HG03139 (cell line): Measurements from ENCODE around the gene MS4A2.
"Not testable (repeated sequence)": the region's sequence is repeated elsewhere in the genome, so short reads cannot be mapped to it uniquely, and the experiment has no call there.

Experiments
- ATAC-seq: cut with Tn5 transposase; IDR thresholded peaks from one replicate; pipeline ENCODE4 v1.9.1; 2021; ENCODE audit not compliant: unreplicated experiment

The MS4A2 gene

DNA sequence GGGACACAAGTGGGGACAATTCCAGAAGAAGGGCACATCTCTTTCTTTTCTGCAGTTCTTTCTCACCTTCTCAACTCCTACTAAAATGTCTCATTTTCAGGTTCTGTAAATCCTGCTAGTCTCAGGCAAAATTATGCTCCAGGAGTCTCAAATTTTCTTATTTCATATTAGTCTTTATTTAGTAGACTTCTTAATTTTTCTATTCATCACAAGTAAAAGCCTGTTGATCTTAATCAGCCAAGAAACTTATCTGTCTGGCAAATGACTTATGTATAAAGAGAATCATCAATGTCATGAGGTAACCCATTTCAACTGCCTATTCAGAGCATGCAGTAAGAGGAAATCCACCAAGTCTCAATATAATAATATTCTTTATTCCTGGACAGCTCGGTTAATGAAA lies at the start of gene MS4A2:
TSS of gene MS4A2 (plus strand) at position 301 of the 400 bp plus-strand sequence. CDS start 102 bp downstream, outside the sequence.
- no peak for ATAC-seq

DNA sequence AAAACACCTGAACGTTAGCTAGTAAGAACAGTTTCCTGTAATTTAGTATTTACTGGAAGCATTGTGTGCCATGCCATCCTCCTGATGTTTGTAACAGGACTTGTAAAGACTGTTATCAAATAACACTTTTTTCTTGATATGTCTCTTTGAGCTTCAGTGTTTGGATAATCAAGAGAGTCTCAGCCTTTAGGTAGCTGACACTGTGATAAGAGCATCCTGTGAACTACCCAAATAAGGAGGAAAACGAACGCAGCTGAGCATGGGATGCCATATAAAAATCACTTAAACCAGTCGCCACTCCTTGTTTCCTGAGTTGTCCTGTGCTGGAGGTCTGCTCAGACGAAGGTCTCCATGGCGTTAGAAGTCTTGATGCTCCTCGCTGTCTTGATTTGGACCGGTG lies 48.4 kb upstream of the MS4A2 start, which contains the start of gene OOSP2:
TSS of gene OOSP2 (plus strand) at position 301 of the 400 bp plus-strand sequence. CDS start at position 352, 51 bp downstream.
- ATAC-seq: no peak

DNA sequence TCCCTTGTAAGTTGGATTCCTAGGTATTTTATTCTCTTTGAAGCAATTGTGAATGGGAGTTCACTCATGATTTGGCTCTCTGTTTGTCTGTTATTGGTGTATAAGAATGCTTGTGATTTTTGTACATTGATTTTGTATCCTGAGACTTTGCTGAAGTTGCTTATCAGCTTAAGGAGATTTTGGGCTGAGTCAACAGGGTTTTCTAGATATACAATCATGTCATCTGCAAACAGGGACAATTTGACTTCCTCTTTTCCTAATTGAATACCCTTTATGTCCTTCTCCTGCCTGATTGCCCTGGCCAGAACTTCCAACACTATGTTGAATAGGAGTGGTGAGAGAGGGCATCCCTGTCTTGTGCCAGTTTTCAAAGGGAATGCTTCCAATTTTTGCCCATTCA lies 38.0 kb upstream of the MS4A2 start:
- ATAC-seq: not testable (repeated sequence)

DNA sequence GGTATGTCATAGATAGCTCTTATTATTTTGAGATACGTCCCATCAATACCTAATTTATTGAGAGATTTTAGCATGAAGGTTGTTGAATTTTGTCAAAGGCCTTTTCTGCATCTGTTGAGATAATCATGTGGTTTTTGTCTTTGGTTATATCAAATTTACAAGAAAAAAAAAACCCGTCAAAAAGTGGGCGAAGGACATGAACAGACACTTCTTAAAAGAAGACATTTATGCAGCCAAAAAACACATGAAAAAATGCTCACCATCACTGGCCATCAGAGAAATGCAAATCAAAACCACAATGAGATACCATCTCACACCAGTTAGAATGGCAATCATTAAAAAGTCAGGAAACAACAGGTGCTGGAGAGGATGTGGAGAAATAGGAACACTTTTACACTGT lies 37.6 kb upstream of the MS4A2 start:
- not testable (repeated sequence) for ATAC-seq

DNA sequence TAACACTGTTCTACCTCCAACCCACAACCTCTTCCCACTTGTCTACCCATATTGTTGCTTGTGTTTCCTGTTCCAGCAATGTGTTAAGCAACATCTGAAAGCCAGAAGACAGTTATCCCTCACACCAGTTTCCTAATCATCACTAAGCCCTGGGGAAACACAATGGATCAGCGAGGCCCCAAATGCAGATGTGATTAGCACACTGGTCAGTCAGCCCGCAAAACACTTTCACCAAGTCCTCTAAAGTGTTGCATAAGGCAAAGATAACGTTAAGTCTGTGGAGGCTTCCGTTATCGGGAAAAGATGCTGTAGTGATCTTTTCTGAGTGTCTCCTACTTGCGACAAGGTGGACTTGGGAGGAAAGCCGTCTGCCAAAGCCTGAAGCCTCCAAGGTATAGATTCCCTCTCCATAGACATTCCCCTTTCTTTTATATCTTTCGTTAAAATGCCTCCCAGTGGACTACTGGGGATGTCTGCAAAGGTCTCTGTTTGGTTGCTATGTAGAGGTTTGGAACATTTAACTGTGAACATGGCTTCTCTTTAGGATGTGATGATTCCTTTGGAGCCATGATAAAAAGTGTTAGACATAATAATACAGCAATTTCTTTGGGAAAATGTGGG lies 32.0 kb upstream of the MS4A2 start, which contains the start of gene MS4A3:
TSS of gene MS4A3 (plus strand) at position 317 of the 621 bp plus-strand sequence. CDS start 4,496 bp downstream, outside the sequence.
- ATAC-seq: no peak

DNA sequence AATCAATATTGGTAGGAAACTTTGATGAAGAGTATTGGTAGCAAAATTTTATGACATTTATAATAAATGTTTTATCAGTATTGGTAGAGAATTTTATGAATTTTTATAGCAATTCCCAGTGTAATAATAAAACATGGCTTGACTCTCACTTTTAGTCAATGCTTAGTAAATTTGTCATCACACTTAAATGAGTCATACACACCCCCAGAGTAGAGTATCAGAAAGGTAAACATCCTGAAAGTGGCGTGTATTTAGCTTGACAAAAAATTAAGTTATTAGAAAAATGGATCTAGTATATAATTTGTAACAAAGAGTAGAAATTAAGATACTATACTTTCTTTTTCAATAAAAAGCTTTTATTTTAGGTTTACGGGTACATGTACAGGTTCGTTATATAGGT lies 29.4 kb upstream of the MS4A2 start:
- ATAC-seq: no peak

DNA sequence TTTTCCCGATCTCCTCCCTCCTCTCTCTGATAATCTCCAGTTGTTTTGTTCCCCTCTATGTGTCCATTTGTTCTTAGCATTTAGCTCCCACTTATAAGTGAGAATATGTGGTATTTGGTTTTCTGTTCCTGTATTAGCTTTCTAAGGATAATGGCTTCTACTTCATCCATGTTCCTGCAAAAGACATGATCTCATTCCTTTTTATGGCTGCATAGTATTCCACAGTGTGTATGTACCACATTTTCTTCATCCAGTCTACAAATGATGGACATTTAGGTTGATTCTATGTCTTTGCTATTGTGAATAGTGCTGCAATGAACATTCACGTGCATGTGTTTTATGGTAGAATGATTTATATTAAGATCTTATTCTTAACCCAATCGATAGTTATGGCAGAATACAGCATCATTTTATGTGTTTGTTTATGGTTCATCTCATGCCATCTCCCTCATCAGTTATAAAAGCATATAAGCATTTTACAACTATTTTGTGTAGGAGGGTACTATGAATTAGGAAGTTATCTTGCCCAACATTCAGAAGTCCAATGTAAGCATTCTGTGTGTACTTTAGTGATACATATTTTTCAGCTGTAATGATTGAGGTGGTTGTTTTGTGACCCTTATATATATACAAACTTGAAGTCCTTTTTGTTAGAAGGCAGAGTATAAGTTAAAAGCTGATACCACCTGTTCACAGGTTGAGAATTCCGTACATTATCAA lies 28.8 kb upstream of the MS4A2 start:
- no peak for ATAC-seq

DNA sequence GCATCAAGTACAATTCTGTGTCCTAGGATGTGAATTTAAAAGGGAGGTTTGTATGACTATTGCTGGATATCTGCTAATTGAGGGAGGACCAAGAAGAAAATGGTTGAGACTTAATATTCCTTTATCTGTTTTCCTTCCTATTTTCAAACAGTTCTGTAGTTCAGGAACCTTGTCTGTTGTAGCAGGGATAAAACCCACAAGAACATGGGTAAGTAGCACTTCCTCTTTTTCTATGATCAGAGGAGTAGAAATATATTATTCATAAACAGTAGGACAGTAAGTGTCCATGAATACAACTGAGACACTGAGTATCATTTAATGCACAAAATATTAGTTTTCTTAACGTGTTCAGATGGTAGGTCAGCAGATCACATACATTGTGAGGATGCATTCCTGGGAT lies 24.4 kb upstream of the MS4A2 start:
- no peak for ATAC-seq

DNA sequence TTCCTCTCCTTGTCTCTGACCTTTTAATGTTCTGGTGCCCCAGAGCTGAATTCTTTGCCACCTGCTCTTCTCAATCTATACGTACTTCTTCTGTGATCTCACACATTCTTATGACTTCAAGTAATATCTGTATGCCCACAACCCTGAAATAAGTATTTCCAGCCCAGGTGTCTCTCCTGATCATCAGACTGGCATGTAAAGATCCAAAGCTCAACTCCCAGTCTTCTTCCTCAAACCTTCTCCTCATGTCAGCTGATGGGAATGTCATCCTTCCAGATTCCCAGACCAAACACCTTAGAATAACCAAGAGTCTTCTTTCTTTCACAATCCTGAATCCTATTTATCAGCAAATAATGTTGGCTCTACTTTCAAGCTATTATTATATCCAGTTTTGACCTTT lies 22.7 kb upstream of the MS4A2 start:
- ATAC-seq: no peak

DNA sequence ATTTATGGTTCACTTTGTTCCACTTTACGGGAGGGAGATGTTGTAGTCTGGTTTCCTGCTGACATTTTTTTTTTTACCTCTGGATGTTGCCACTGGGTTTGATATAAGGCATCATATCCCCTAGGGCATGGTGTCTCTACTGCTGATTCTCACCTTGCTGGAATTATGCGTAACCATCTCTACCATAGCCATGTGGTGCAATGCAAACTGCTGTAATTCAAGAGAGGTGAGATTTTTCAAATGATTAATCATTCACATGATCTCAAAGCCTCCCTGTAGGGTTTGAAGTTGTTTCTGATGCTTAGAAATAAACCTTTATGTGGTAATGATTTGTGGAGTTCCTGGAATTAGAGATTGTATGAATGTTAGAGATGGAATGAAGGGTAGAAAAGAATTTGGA lies 19.0 kb upstream of the MS4A2 start:
- no peak for ATAC-seq

DNA sequence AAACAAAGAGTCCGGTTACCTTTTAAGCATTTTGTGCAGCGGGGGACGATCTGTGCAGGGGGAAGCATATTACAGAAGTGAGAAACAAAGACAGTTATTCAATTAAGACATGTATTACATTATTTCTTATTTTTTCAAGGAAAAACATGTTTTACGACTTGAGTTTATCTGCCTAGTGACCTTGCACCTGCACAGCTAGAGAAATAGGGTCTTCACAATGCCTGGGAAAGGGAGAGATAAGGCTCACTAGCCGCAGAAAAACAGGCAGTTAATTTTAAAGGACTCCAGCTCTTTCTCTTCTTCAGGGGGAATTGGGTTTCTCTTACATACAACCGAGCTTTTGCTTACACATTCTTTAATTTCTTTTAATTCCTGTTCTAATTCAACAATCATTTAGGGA lies 16.8 kb upstream of the MS4A2 start:
- ATAC-seq: not testable (repeated sequence)

DNA sequence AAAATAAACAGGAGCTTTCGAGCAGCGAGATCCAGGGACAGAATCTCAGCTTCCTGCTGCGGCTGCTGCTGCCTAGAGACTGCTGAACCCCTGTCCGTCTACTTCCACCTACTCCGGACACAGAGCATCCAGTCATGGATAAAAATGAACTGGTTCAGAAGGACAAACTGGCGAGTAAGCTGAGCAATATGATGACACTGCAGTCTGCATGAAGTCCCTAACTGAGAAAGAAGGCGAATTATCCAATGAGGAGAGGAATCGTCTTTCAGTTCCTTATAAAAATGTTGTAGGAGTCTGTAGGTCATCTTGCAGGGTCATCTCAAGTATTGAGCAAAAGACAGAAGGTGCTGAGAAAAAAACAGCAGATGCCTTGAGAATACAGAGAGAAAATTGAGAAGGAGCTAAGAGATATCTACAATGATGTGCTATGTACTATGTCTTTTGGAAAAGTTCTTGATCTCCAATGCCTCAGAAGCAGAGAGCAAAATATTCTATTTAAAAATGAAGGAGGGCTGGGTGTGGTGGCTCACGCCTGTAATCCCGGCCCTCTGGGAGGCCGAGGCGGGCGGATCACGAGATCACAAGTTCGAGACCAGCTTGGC lies 11.1 kb upstream of the MS4A2 start:
- ATAC-seq: no peak

DNA sequence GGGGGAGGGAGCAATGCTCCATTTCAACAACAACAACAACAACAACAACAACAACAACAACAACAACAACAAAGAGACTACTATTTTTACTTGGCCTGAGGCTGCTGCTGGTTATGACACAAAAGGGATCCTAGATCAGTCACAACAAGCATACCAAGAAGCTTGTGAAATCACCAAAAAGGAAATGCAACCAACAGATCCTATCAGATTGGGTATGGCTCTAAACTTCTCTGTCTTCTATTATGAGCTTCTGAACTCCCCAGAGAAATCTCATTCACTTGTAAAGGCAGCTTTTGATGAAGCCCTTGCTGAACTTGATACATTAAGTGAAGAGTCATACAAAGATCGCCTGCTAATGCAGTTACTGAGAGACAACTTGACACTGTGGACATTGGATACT lies 10.5 kb upstream of the MS4A2 start:
- ATAC-seq: no peak

DNA sequence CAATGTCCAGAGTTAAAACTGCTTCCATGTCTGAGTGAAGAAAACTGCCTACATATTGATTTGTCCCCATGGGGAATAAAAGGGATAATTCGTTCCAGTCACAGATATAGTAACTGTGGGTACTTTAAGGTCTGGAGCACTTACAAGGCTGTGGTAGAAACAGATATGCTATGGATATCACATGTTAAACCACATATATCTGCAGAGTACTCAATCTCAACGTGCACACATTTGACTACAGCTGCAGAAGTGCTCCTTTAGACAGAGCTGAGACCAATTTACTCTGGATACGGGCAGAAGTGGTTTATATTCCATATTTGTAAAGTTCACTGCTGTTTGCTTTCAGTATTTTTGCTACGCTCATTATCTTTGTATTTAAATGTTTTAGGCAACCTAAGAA lies 9.7 kb upstream of the MS4A2 start:
- no peak for ATAC-seq

DNA sequence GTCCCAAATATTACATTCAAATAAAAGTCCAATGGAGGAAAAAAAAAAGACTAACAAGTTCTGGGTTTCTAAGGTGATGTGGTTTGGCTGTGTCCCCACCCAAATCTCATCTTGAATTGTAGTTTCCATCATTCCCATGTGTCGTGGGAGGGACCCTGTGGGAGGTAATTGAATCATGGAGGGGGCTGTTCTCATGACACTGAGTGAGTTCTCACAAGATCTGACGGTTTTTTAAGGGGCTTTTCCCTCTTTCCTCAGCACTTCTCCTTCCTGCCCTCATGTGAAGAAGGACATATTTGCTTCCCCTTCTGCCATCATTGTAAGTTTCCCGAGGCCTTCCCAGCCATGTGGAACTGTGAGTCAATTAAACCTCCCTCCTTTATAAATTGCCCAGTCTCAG lies 7.9 kb upstream of the MS4A2 start:
- ATAC-seq: no peak

DNA sequence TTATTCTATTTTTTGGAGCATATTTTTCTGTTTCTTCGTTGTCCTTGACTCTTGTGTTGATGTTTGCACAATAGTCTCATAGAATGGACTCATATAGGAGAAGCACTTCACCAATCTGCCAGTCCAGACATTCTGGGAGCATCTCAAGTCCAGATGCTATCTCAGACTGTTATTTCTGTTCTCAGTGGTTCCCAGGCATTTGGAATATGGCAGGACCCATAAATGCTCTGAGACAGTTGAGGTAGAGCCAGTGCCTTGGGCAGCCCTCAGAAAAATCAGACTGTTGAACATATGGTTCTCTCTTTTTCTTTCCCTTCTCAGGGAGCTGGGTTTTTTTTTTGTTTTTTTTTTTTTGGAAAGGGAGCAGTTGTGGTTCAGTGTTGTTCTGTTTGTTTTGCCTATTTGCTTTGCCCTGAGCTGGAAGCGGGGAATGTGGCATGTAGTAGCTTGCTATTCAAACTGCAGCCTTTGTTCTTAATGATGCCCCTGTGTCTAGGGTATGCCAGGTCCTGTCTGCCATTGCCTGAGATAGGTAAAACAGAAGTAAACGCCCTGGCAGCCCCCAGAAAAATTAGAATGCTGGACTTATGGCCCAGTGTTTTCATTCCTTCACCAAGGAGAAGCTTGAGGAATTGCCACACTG lies 3.7 kb upstream of the MS4A2 start:
- no peak for ATAC-seq

DNA sequence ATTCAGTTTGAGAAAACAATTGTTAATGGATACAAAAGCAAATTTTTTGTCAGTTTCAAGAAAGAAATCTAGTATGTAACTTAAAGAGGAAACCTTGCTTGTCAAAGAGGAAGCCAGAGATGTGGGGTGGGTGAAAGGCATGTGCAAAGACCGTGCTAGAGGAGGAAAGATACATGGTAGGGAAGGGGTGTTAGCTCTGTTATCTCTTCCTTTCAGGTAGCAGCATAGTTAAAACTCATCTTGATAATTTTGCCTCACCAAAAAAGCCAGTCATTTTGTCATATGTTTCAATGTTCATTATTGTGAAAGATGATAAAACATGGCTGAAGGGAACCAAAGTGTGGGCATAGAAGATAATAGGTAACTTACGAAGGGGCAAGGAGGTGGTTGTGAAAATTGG lies 2.6 kb upstream of the MS4A2 start:
- no peak for ATAC-seq

DNA sequence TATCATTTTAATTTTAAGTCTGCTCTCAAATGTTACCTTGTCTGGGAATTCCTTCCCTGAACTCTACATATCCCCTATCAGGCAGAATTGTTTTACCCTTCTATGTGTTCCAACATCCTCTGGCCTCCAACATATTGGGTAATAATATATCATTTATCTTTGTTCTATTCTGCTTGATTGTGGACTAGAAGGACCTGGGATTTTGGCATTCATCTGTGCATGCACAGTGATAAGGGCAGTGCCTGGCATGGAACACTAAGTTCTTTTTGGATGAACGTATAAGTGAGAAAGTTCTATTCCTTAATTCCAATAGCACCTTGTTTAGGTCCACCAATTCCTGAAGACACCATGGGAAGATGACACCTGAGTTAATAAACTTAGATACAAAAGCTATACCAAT lies 1.2 kb upstream of the MS4A2 start:
- no peak for ATAC-seq

DNA sequence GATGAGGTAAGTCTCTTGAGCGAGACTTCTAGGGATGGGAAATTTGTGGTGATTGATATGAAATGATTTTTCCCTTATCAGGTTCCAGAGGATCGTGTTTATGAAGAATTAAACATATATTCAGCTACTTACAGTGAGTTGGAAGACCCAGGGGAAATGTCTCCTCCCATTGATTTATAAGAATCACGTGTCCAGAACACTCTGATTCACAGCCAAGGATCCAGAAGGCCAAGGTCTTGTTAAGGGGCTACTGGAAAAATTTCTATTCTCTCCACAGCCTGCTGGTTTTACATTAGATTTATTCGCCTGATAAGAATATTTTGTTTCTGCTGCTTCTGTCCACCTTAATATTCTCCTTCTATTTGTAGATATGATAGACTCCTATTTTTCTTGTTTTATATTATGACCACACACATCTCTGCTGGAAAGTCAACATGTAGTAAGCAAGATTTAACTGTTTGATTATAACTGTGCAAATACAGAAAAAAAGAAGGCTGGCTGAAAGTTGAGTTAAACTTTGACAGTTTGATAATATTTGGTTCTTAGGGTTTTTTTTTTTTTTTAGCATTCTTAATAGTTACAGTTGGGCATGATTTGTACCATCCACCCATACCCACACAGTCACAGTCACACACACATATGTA lies 7.1 kb downstream of the MS4A2 start:
- ATAC-seq: no peak

DNA sequence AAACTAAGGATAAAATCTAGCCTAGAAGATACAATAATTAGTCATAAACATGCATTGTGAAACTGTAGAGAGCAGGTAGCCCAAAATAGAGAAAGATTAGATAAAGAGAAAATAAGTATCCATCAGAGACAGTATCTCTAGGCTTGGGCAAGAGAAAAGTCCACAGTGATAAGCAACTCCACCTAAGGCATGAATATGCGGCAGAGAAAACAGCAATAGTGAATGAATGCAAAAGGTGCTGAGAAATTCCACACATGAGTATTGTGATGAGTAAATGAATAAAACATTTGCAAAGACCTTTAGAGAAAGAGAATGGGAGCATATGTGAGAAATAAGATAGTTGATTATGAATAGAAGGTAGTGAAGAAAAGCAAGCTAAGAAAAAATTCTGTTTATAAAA lies 8.7 kb downstream of the MS4A2 start:
- ATAC-seq: no peak

DNA sequence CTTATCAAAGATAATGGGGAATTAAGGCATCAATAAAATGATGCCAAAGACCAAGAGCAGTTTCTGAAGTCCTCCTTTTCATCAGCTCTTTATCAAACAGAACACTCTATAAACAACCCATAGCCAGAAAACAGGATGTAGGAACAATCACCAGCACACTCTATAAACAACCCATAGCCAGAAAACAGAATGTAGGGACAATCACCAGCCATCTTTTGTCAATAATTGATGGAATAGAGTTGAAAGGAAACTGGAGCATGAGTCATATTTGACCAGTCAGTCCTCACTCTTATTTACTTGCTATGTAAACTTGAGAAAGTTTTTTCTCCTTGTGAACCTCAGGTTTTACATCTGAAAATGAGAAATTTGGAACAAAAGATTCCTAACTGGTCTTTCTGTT lies 10.0 kb downstream of the MS4A2 start:
- no peak for ATAC-seq
